Natural killer cell (primary cell): ENCODE data around the gene RNGTT. TPM values are rescaled to one million over a fixed set of nuclear protein-coding genes. Genes with fewer than 3 reads are reported as not detected.
A peak's percentile ranks its signal among the peaks of the same experiment; 100 is the strongest.

Source experiments
- ATAC-seq, 3 donors: fragments of 150-1000 bp in 2 of 3; fragments of 200-7000 bp in 1 of 3; cut with Tn5 transposase; 1 replicate in 1 of 3; 2 replicates in 2 of 3; pipeline ENCODE4 v1.10.0; 2021; ENCODE audit warnings: mild to moderate bottlenecking in 2 of 3, moderate library complexity in 2 of 3
- DNase-seq, 2 donors: peaks; one replicate each; pipeline versions ENCODE4 v3.0.0 to v3.0.0-alpha.2; 2013 to 2021; ENCODE audit warnings: mixed read lengths in 1 of 2
- H3K27ac ChIP-seq: one replicate; pipeline ENCODE4 v1.5.1; 2013; ENCODE audit warnings: mild to moderate bottlenecking, low read length
- H3K27me3 ChIP-seq: one replicate; pipeline ENCODE4 v1.6.1; 2013; ENCODE audit warnings: low read length; ENCODE audit not compliant: control insufficient read depth, insufficient read depth
- H3K36me3 ChIP-seq: one replicate; pipeline ENCODE4 v1.6.1; 2013; ENCODE audit warnings: low read length; ENCODE audit not compliant: control insufficient read depth, insufficient read depth
- H3K4me1 ChIP-seq: one replicate; pipeline ENCODE4 v1.6.1; 2013; ENCODE audit warnings: low read length; ENCODE audit not compliant: control insufficient read depth, insufficient read depth
- H3K4me3 ChIP-seq: one replicate; pipeline ENCODE4 v1.5.1; 2013; ENCODE audit warnings: low read length
- H3K9me3 ChIP-seq: one replicate; pipeline ENCODE4 v1.6.1; 2013; ENCODE audit warnings: low read length; ENCODE audit not compliant: control insufficient read depth, insufficient read depth
- H3K27ac Mint-ChIP-seq, 2 donors: one replicate each; pipeline ENCODE4 v1.8.0; 2022; ENCODE audit warnings: mild to moderate bottlenecking in 2 of 2, mixed read lengths in 2 of 2, moderate library complexity in 1 of 2
- H3K27me3 Mint-ChIP-seq, 2 donors: one replicate each; pipeline ENCODE4 v1.8.0; 2022; ENCODE audit warnings: low read depth in 2 of 2, mixed read lengths in 2 of 2
- H3K36me3 Mint-ChIP-seq: one replicate; pipeline ENCODE4 v1.8.0; 2022; ENCODE audit warnings: mixed read lengths
- H3K4me1 Mint-ChIP-seq, 2 donors: one replicate each; pipeline ENCODE4 v1.8.0; 2022; ENCODE audit warnings: mixed read lengths in 2 of 2
- H3K4me3 Mint-ChIP-seq: one replicate; pipeline ENCODE4 v1.8.0; 2022; ENCODE audit warnings: mild to moderate bottlenecking, moderate library complexity, mixed read lengths
- H3K9me3 Mint-ChIP-seq, 2 donors: one replicate each; pipeline ENCODE4 v1.8.0; 2022; ENCODE audit warnings: mixed read lengths in 2 of 2
- CTCF ChIP-seq: fragments of 200-600 bp; IDR thresholded peaks from one replicate; pipeline ENCODE4 v1.8.0; 2022; ENCODE audit warnings: antibody characterized with exemption
- WGBS: methylation state at CpG from one replicate; pipeline ENCODE4 v1.1.7; 2013; ENCODE audit warnings: missing lambda C conversion rate; ENCODE audit not compliant: insufficient coverage; 5-methylcytosine and 5-hydroxymethylcytosine counted together
- intact Hi-C: fragments of 100-400 bp; cut with micrococcal nuclease; formaldehyde crosslinking; loops from one replicate; pipeline ENCODE4 v1.14.2; 2022
- total RNA-seq, 4 donors: library from RNA; stranded (reverse); fragments of 120-200 nt in 1 of 4; gene quantifications; one replicate each; pipeline versions ENCODE4 v1.2.3 to v1.2.4, GENCODE V29; 2013 to 2022

The RNGTT gene
- total RNA-seq, 3 donors from 2014 or later (not counting 1 experiment from before 2014, with no cell fraction given), result 23.1 to 27.2 (median 23.1) TPM

GRCh38 chr6:88920088-88920487 is 43.3 kb downstream of the RNGTT start:
- intact Hi-C loops, result no loop called here
- no CpG with 5 or more reads among the region's 2 CpGs for WGBS
- Histone ChIP-seq H3K4me3 (no peak overlapping the region), H3K27me3 (no peaks in the 10 kb centered on the region), H3K9me3 (no peaks in the 10 kb centered on the region), H3K36me3 (peaks cover 17% of the 10 kb centered on the region), H3K4me1 (no peaks in the 10 kb centered on the region), H3K27ac (no peak overlapping the region)
- Mint-ChIP-seq H3K4me1 (peaks cover 9 to 19% of the 10 kb centered on the region in 2 donors), H3K4me3 (no peak overlapping the region), H3K36me3 (peaks cover 9% of the 10 kb centered on the region), H3K27me3 (no peaks in the 10 kb centered on the region), H3K9me3 (peaks cover 0 to 3% of the 10 kb centered on the region in 2 donors), H3K27ac (no peak overlapping the region)
- TF ChIP-seq CTCF, result no peak
- ATAC-seq (no peak), DNase-seq (no peak)

GRCh38 chr6:88919032-88919431 is 44.4 kb downstream of the RNGTT start:
- DNase-seq, result no peak
- no peak overlapping the region for H3K4me3 Mint-ChIP-seq
- no peak for ATAC-seq
- peaks cover 19 to 24% of the 10 kb centered on the region in 2 donors for H3K4me1 Mint-ChIP-seq
- peaks cover 14% of the 10 kb centered on the region for H3K36me3 ChIP-seq
- H3K4me3 ChIP-seq, result no peak overlapping the region
- no peaks in the 10 kb centered on the region for H3K4me1 ChIP-seq
- no peaks in the 10 kb centered on the region for H3K27me3 ChIP-seq
- H3K27ac Mint-ChIP-seq, result no peak overlapping the region
- no CpG with 5 or more reads among the region's 1 CpG for WGBS
- peaks cover 0 to 3% of the 10 kb centered on the region in 2 donors for H3K9me3 Mint-ChIP-seq
- no peak overlapping the region for H3K27ac ChIP-seq
- TF ChIP-seq CTCF, result no peak
- intact Hi-C loops, result no loop called here
- H3K36me3 Mint-ChIP-seq, result peaks cover 9% of the 10 kb centered on the region
- H3K27me3 Mint-ChIP-seq, result no peaks in the 10 kb centered on the region
- H3K9me3 ChIP-seq, result no peaks in the 10 kb centered on the region

GRCh38 chr6:88916615-88917208 is 46.7 kb downstream of the RNGTT start:
- ATAC-seq, result no peak
- H3K36me3 Mint-ChIP-seq, result no peaks in the 10 kb centered on the region
- intact Hi-C loops, result no loop called here

More at GRCh38 chr6:88916615-88917208, 46.7 kb downstream of the RNGTT start:
- Histone ChIP-seq H3K27ac (no peak overlapping the region), H3K4me1 (no peaks in the 10 kb centered on the region), H3K9me3 (no peaks in the 10 kb centered on the region), H3K4me3 (no peak overlapping the region), H3K27me3 (no peaks in the 10 kb centered on the region), H3K36me3 (peaks cover 6% of the 10 kb centered on the region)
- WGBS, result 0% methylated on average over 1 of the region's 1 CpG
- peak overlapping the region in 1 of 2 donors; percentile 34 for H3K27ac Mint-ChIP-seq
- H3K4me1 Mint-ChIP-seq, result peaks cover 40 to 46% of the 10 kb centered on the region in 2 donors
- no peak for DNase-seq
- H3K9me3 Mint-ChIP-seq, result peaks cover 0 to 3% of the 10 kb centered on the region in 2 donors
- H3K4me3 Mint-ChIP-seq, result no peak overlapping the region
- no peaks in the 10 kb centered on the region for H3K27me3 Mint-ChIP-seq
- no peak for TF ChIP-seq CTCF
